ENCODE data around the gene DLST.

GRCh38 chr14:74917646-74918081 lies 35.9 kb downstream of the DLST start:
- TF ChIP-seq GATA2 (IDR thresholded peaks at IDR 0.05; ENCODE audit: low read depth, low read length): no peak
- no peak for TF ChIP-seq GATA3 (IDR thresholded peaks at IDR 0.05; ENCODE audit: low read depth, low read length)

All from SH-SY5Y (cell line).